ENCODE results near the gene NCCRP1. TPM values are rescaled to one million over a fixed set of nuclear protein-coding genes. Genes with fewer than 3 reads are reported as not detected.
A peak's percentile ranks its signal among the peaks of the same experiment; 100 is the strongest.

The NCCRP1 gene
- total and polyA plus RNA-seq, 10 of the 15 experiments (the other 5 are each of a cell fraction or from before 2014, with no cell fraction given): not detected

- no peak for TF ChIP-seq NKRF (conservative IDR thresholded peaks at IDR 0.05)
Measured at GRCh38 chr19:39197808-39198207, 1.0 kb downstream of the NCCRP1 start (continued).

DNA sequence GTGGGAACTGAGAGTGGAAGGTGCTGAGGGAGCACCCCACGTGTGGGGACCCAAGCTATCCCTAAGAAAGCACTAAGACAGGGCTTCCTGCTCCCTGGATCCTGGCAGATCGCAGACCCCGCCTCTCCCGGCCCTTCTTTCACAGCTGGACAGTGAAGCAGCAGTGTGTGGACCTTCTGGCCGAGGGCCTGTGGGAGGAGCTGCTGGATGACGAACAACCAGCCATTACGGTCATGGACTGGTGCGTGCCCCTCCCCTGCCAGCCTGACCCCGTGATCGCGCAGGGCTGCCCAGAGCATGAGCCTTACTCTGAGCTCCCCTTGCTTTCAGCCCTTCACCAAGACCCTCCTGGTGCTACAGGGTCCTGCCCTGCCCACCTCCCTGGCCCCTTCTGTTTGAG, 2.3 kb downstream of the NCCRP1 start:
- no peak overlapping the region for H2AFZ ChIP-seq (ENCODE audit: control insufficient read depth, low read depth, low read length)
- H3K36me3 ChIP-seq (ENCODE audit: control insufficient read depth in 2 of 2, insufficient read depth in 2 of 2, low read length in 1 of 2): no peaks in the 10 kb centered on the region
- WGBS (ENCODE audit: insufficient coverage, insufficient replicate concordance, low lambda C conversion rate, missing lambda C conversion rate): 13% methylated on average over 11 of the region's 11 CpGs
- no peaks in the 10 kb centered on the region for H3K4me1 ChIP-seq (ENCODE audit: control insufficient read depth, insufficient read depth, low read length)
- in situ Hi-C loops (cut with MboI) (no loop called here), intact Hi-C loops (cut with micrococcal nuclease; ENCODE audit: unreplicated experiment) (no loop called here)
- ChIA-PET RAD21 (ENCODE audit: unreplicated experiment) (no interaction called here), SMC1A (ENCODE audit: uncharacterized antibody, unreplicated experiment) (no interaction called here), POLR2A (no interaction called here), CTCF (interaction anchor here (0.9 kb wide), 1 partner anchor 79 kb away, joined by 3 read pairs; no protein-coding TSS in a partner anchor)
- H3K4me3 ChIP-seq: no peak overlapping the region
- no peaks in the 10 kb centered on the region for H4K20me1 ChIP-seq (ENCODE audit: control insufficient read depth, insufficient read depth)
- FAIRE-seq (no peak), DNase-seq (ENCODE audit: low read depth, low spot score) (no peak), ATAC-seq (peak; percentile 46)
- H3K4me2 ChIP-seq (ENCODE audit: control insufficient read depth, insufficient read depth): no peak overlapping the region
- no TSS peak for BruUV-seq (replicated peaks)
- H3K9ac ChIP-seq (ENCODE audit: control insufficient read depth, insufficient read depth, low read length): no peak overlapping the region
- H3K79me2 ChIP-seq (ENCODE audit: control insufficient read depth, insufficient read depth, low read length): no peaks in the 10 kb centered on the region
- H3K27me3 ChIP-seq (replicated peaks in 1 of 2; ENCODE audit: control insufficient read depth in 2 of 2, insufficient read depth in 2 of 2, low read length in 1 of 2): peaks cover 5 to 6% of the 10 kb centered on the region in 2 experiments; a peak in 2 of 4 replicates
- H3K9me3 ChIP-seq (replicated peaks; ENCODE audit: control insufficient read depth, insufficient read depth, low read length): no peaks in the 10 kb centered on the region
- no peak overlapping the region for H3K27ac ChIP-seq (ENCODE audit: control insufficient read depth, insufficient read depth)
- TF ChIP-seq ZBTB11 (CRISPR knock-in tag; IDR thresholded peaks at IDR 0.05) (no peak), ZNF207 (IDR thresholded peaks at IDR 0.05; ENCODE audit: borderline replicate concordance) (no peak), RFX5 (IDR thresholded peaks at IDR 0.05; ENCODE audit: low read depth, low read length) (no peak), HDAC6 (IDR thresholded peaks at IDR 0.05; ENCODE audit: unreplicated experiment) (no peak), EED (IDR thresholded peaks at IDR 0.05; ENCODE audit: low read depth) (no peak), POLR2AphosphoS5 (IDR thresholded peaks at IDR 0.05; ENCODE audit: low read length) (no peak), SUZ12 (IDR thresholded peaks at IDR 0.05; ENCODE audit: unreplicated experiment) (no peak), HCFC1 (IDR thresholded peaks at IDR 0.05; ENCODE audit: low read length) (no peak), ZZZ3 (IDR thresholded peaks at IDR 0.05; ENCODE audit: control insufficient read depth, insufficient read length, low read depth) (no peak), RBBP5 (conservative IDR thresholded peaks at IDR 0.05) (no peak), LARP7 (IDR thresholded peaks at IDR 0.05) (no peak), GABPA (IDR thresholded peaks at IDR 0.05; ENCODE audit: low read depth) (no peak)
- TF ChIP-seq, protein P1, sequence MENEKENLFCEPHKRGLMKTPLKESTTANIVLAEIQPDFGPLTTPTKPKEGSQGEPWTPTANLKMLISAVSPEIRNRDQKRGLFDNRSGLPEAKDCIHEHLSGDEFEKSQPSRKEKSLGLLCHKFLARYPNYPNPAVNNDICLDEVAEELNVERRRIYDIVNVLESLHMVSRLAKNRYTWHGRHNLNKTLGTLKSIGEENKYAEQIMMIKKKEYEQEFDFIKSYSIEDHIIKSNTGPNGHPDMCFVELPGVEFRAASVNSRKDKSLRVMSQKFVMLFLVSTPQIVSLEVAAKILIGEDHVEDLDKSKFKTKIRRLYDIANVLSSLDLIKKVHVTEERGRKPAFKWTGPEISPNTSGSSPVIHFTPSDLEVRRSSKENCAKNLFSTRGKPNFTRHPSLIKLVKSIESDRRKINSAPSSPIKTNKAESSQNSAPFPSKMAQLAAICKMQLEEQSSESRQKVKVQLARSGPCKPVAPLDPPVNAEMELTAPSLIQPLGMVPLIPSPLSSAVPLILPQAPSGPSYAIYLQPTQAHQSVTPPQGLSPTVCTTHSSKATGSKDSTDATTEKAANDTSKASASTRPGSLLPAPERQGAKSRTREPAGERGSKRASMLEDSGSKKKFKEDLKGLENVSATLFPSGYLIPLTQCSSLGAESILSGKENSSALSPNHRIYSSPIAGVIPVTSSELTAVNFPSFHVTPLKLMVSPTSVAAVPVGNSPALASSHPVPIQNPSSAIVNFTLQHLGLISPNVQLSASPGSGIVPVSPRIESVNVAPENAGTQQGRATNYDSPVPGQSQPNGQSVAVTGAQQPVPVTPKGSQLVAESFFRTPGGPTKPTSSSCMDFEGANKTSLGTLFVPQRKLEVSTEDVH (IDR thresholded peaks at IDR 0.05; ENCODE audit: low read depth, partially characterized antibody): no peak

All from GM12878 (cell line).